Stimulated activated CD4-positive, alpha-beta T cell treated with anti-CD3 and anti-CD28 coated beads, Interleukin-4, amount 100 ng/mL, for 4 hours (primary cell): ENCODE results near the gene ATE1.

Experiments used
- DNase-seq, 2 experiments: peaks; one replicate each; pipeline ENCODE4 v3.0.0-alpha.2; 2020

Gene ATE1

GRCh38 chr10:121864653-121865052 is 63.2 kb downstream of the ATE1 start:
- DNase-seq: no peak

- DNase-seq: no peak
These were observed 63.7 kb downstream of the ATE1 start for GRCh38 chr10:121864168-121864567.

- DNase-seq: no peak
These were observed 65.2 kb downstream of the ATE1 start for GRCh38 chr10:121862649-121863048.

GRCh38 chr10:121862042-121862441 is 65.8 kb downstream of the ATE1 start:
- no peak for DNase-seq

- DNase-seq: no peak
These were observed 67.0 kb downstream of the ATE1 start for GRCh38 chr10:121860810-121861209.

- no peak for DNase-seq
These were observed 72.9 kb downstream of the ATE1 start for GRCh38 chr10:121854809-121855445.

- no peak for DNase-seq
These were observed 73.9 kb downstream of the ATE1 start for GRCh38 chr10:121853950-121854349.

GRCh38 chr10:121851786-121852185 is 76.0 kb downstream of the ATE1 start:
- no peak for DNase-seq

- no peak for DNase-seq
These were observed 79.7 kb downstream of the ATE1 start for GRCh38 chr10:121848082-121848481.

- DNase-seq: no peak
These were observed 81.3 kb downstream of the ATE1 start for GRCh38 chr10:121846555-121846954.

- no peak for DNase-seq
These were observed 82.6 kb downstream of the ATE1 start for GRCh38 chr10:121845044-121845784.

GRCh38 chr10:121844537-121844936 is 83.3 kb downstream of the ATE1 start:
- no peak for DNase-seq

GRCh38 chr10:121843379-121843778 is 84.5 kb downstream of the ATE1 start:
- no peak for DNase-seq

GRCh38 chr10:121841862-121842261 is 86.0 kb downstream of the ATE1 start:
- no peak for DNase-seq

- no peak for DNase-seq
These were observed 88.9 kb downstream of the ATE1 start for GRCh38 chr10:121838931-121839330.

- no peak for DNase-seq
These were observed 89.7 kb downstream of the ATE1 start for GRCh38 chr10:121838149-121838548.

- DNase-seq: no peak
These were observed 91.7 kb downstream of the ATE1 start for GRCh38 chr10:121836171-121836570.

- DNase-seq: no peak
These were observed 92.5 kb downstream of the ATE1 start for GRCh38 chr10:121835376-121835775.

GRCh38 chr10:121834757-121835156 is 93.1 kb downstream of the ATE1 start:
- no peak for DNase-seq

- DNase-seq: no peak
These were observed 94.4 kb downstream of the ATE1 start for GRCh38 chr10:121833387-121833786.

- no peak for DNase-seq
These were observed 95.2 kb downstream of the ATE1 start for GRCh38 chr10:121832647-121833046.

- no peak for DNase-seq
These were observed 96.1 kb downstream of the ATE1 start for GRCh38 chr10:121831777-121832176.

GRCh38 chr10:121831237-121831636 is 96.6 kb downstream of the ATE1 start:
- DNase-seq: no peak

- no peak for DNase-seq
These were observed 97.7 kb downstream of the ATE1 start for GRCh38 chr10:121830101-121830500.

- no peak for DNase-seq
These were observed 99.8 kb downstream of the ATE1 start for GRCh38 chr10:121828045-121828444.
